ENCODE results near the gene KRTAP5-11. TPM values are rescaled to one million over a fixed set of nuclear protein-coding genes. Genes with fewer than 3 reads are reported as not detected.
"Not testable (repeated sequence)": the region's sequence is repeated elsewhere in the genome, so short reads cannot be mapped to it uniquely, and the experiment has no call there.

Gene KRTAP5-11
- total and polyA plus RNA-seq, 2 experiments from 2014 or later = not detected

DNA sequence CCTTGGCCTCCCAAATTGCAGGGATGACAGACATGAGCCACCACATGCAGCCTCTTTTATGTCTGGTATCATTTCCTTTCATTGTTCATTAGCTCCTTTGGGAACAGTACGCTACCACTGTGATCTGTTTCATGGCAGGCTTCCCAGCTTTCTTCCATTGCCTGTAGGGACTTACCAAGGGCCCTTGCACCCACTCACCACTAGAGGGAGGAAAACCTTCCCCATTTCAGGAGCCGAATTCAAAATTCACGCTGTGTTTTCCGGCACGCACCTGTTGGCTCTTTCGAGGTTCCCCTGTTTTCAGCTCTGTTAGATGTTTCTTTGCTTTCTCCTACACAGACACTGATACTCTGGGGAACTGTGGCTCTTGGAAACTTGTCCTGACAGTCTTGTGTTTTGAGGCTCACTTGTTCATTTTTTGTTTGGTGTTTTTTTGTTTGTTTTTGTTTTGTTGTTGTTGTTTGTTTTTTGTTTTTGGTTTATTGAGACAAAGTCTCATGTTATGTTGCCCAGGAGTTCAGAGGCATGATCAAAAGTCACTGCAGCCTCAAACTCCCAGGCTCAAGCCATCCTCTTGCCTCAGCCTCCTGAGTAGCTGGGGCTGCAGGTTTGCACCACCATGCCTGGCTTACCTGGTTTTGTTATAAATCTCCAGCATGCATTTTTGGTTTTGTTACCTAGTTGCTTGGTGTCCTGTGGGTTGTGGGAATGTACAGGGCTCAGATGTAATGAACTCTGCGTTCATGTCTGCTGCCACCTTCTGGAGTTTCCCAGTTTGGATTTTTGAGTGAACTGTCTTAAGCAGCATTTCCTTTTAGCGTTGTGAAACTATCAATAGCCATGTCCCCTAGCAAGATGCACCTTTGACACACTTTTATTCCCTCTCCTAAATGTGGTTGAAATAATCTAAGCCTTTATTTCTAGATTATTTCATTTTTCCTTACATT is 2.3 kb downstream of the KRTAP5-11 start:
- Mint-ChIP-seq H3K27ac (no peak overlapping the region), H3K4me3 (no peak overlapping the region), H3K9me3 (no peaks in the 10 kb centered on the region), H3K27me3 (ENCODE audit: insufficient read depth, low read depth, poor library complexity) (peaks cover 11% of the 10 kb centered on the region), H3K36me3 (ENCODE audit: low read depth) (no peaks in the 10 kb centered on the region), H3K4me1 (peaks cover 32% of the 10 kb centered on the region)
- DNase-seq (ENCODE audit: low spot score) = peak; percentile 83
- Histone ChIP-seq H3K4me3 (no peak overlapping the region), H3F3A (replicated peaks; ENCODE audit: low read depth) (no peaks in the 10 kb centered on the region), H3K9me2 (ENCODE audit: insufficient read depth) (no peaks in the 10 kb centered on the region), H3K4me1 (ENCODE audit: insufficient read depth) (peaks cover 11% of the 10 kb centered on the region), H3K4me2 (no peak overlapping the region; the same call in 1 of the 2 replicates), H3K27ac (ENCODE audit: low read depth) (no peak overlapping the region), H4K20me1 (replicated peaks; ENCODE audit: insufficient read depth) (no peaks in the 10 kb centered on the region), H2AFZ (0 out of 2 replicates have a peak overlapping the region, but pooled peaks have one; percentile 23), H3K27me3 (ENCODE audit: insufficient read depth) (no peaks in the 10 kb centered on the region), H3K36me3 (ENCODE audit: insufficient read depth) (no peaks in the 10 kb centered on the region), H3K79me2 (replicated peaks; ENCODE audit: insufficient read depth) (no peaks in the 10 kb centered on the region)
- peak; percentile 87 for ATAC-seq
- no peak for TF ChIP-seq EZH2 (IDR thresholded peaks at IDR 0.05; ENCODE audit: low read depth, unreplicated experiment)
- TF ChIP-seq, protein P1, sequence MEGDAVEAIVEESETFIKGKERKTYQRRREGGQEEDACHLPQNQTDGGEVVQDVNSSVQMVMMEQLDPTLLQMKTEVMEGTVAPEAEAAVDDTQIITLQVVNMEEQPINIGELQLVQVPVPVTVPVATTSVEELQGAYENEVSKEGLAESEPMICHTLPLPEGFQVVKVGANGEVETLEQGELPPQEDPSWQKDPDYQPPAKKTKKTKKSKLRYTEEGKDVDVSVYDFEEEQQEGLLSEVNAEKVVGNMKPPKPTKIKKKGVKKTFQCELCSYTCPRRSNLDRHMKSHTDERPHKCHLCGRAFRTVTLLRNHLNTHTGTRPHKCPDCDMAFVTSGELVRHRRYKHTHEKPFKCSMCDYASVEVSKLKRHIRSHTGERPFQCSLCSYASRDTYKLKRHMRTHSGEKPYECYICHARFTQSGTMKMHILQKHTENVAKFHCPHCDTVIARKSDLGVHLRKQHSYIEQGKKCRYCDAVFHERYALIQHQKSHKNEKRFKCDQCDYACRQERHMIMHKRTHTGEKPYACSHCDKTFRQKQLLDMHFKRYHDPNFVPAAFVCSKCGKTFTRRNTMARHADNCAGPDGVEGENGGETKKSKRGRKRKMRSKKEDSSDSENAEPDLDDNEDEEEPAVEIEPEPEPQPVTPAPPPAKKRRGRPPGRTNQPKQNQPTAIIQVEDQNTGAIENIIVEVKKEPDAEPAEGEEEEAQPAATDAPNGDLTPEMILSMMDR (conservative IDR thresholded peaks at IDR 0.05; ENCODE audit: low read depth in 2 of 2) = peak; percentile 70 to 81
- no peak for TF ChIP-seq NANOG (IDR thresholded peaks at IDR 0.05; ENCODE audit: borderline replicate concordance)

DNA sequence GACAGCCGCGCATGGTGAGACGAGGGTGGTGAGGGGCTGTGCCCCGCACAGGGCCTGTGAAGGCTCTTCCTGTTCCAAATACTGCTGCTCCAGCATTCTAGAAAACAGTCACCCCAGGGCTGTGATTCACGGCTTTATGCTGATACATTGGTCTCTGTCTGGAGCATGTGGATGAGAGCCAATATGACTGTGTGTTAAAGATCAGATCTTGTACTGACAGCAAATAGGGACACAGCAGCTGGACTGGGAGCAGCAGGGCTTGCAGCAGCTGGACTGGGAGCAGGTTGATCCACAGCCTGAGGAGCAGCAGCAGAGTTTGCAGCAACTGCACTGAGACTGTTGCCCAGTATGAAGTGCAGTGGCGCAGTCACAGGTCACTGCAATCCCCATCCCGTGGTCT is 3.2 kb downstream of the KRTAP5-11 start:
- H3K36me3 Mint-ChIP-seq (ENCODE audit: low read depth); H2AFZ ChIP-seq; DNase-seq (ENCODE audit: low spot score); H3K4me3 ChIP-seq; H3F3A ChIP-seq (replicated peaks; ENCODE audit: low read depth); H3K79me2 ChIP-seq (replicated peaks; ENCODE audit: insufficient read depth); H3K27ac ChIP-seq (ENCODE audit: low read depth); H3K9me3 Mint-ChIP-seq; H3K27ac Mint-ChIP-seq; H3K4me3 Mint-ChIP-seq; H3K27me3 ChIP-seq (ENCODE audit: insufficient read depth); H4K20me1 ChIP-seq (replicated peaks; ENCODE audit: insufficient read depth); H3K4me2 ChIP-seq; H3K36me3 ChIP-seq (ENCODE audit: insufficient read depth); H3K9me2 ChIP-seq (ENCODE audit: insufficient read depth): not testable (repeated sequence)
- Mint-ChIP-seq H3K27me3 (ENCODE audit: insufficient read depth, low read depth, poor library complexity) (peaks cover 11% of the 10 kb centered on the region), H3K4me1 (peaks cover 32% of the 10 kb centered on the region)
- H3K4me1 ChIP-seq (ENCODE audit: insufficient read depth) = peaks cover 11% of the 10 kb centered on the region
- peak; percentile 22 for ATAC-seq

DNA sequence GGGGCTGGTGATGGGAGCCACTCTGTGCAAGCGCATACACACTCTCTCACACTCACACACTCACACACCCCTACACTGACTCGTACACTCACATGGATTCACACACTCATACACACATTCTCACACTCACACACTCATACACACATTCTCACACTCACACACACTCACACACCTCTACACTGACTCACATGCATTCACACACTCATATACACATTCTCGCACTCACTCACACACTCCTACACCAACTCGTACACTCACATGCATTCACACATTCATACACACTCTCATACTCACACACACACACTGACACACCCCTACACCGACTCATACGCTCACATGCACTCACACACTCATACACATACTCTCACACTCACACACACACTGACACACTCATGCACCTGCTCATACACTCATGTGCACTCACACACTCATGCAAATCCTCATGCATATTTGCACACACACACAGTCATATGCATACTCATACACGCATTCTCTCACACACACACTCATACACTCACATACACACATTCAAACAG is 5.1 kb downstream of the KRTAP5-11 start:
- Histone ChIP-seq H3K27me3 (ENCODE audit: insufficient read depth) (no peaks in the 10 kb centered on the region), H3K79me2 (replicated peaks; ENCODE audit: insufficient read depth) (no peaks in the 10 kb centered on the region), H3F3A (replicated peaks; ENCODE audit: low read depth) (no peaks in the 10 kb centered on the region), H3K4me2 (no peak overlapping the region), H2AFZ (no peak overlapping the region), H4K20me1 (replicated peaks; ENCODE audit: insufficient read depth) (no peaks in the 10 kb centered on the region), H3K4me1 (ENCODE audit: insufficient read depth) (peaks cover 11% of the 10 kb centered on the region), H3K4me3 (no peak overlapping the region), H3K27ac (ENCODE audit: low read depth) (no peak overlapping the region), H3K36me3 (ENCODE audit: insufficient read depth) (no peaks in the 10 kb centered on the region), H3K9me2 (ENCODE audit: insufficient read depth) (no peaks in the 10 kb centered on the region)
- H3K9me3 Mint-ChIP-seq = no peaks in the 10 kb centered on the region
- H3K27me3 Mint-ChIP-seq (ENCODE audit: insufficient read depth, low read depth, poor library complexity) = peaks cover 15% of the 10 kb centered on the region
- no peak for DNase-seq (ENCODE audit: low spot score)
- no peaks in the 10 kb centered on the region for H3K36me3 Mint-ChIP-seq (ENCODE audit: low read depth)
- no peak overlapping the region for H3K27ac Mint-ChIP-seq
- H3K4me3 Mint-ChIP-seq = no peak overlapping the region
- ATAC-seq = no peak
- peaks cover 32% of the 10 kb centered on the region for H3K4me1 Mint-ChIP-seq
- no peak for TF ChIP-seq ZNF114 (CRISPR knock-in tag; IDR thresholded peaks at IDR 0.05)
- TF ChIP-seq, protein P1 (conservative IDR thresholded peaks at IDR 0.05; ENCODE audit: low read depth in 2 of 2) = no peak
